Stimulated activated CD8-positive, alpha-beta memory T cell treated with anti-CD3 and anti-CD28 coated beads, Interleukin-4, amount 100 ng/mL, for 1 hour (primary cell): Measurements from ENCODE around the gene MAP3K21.

Experiments used
- DNase-seq, 2 donors: peaks; one replicate each; pipeline ENCODE4 v3.0.0-alpha.2; 2020; ENCODE audit warnings: low read depth in 2 of 2, low spot score in 1 of 2

MAP3K21 gene

GRCh38 chr1:233357595-233358397, 30.3 kb downstream of the MAP3K21 start:
- no peak for DNase-seq

- DNase-seq: no peak
Observed at GRCh38 chr1:233359431-233359830, 31.9 kb downstream of the MAP3K21 start.

GRCh38 chr1:233359905-233360304, 32.4 kb downstream of the MAP3K21 start:
- no peak for DNase-seq

- no peak for DNase-seq
Observed at GRCh38 chr1:233360525-233361102, 33.1 kb downstream of the MAP3K21 start.

- DNase-seq: no peak
Observed at GRCh38 chr1:233361876-233362275, 34.4 kb downstream of the MAP3K21 start.

GRCh38 chr1:233362743-233363142, 35.2 kb downstream of the MAP3K21 start:
- DNase-seq: no peak

GRCh38 chr1:233364026-233364425, 36.5 kb downstream of the MAP3K21 start:
- DNase-seq: no peak

- DNase-seq: no peak
Observed at GRCh38 chr1:233364695-233365539, 37.4 kb downstream of the MAP3K21 start.

- DNase-seq: no peak
Observed at GRCh38 chr1:233366575-233366974, 39.1 kb downstream of the MAP3K21 start.

GRCh38 chr1:233367057-233367803, 39.7 kb downstream of the MAP3K21 start:
- no peak for DNase-seq

- DNase-seq: no peak
Observed at GRCh38 chr1:233368106-233368788, 40.7 kb downstream of the MAP3K21 start.

GRCh38 chr1:233368789-233369130, 41.2 kb downstream of the MAP3K21 start:
- DNase-seq: no peak

GRCh38 chr1:233372218-233373120, 44.9 kb downstream of the MAP3K21 start:
- no peak for DNase-seq

- no peak for DNase-seq
Observed at GRCh38 chr1:233373226-233373625, 45.7 kb downstream of the MAP3K21 start.

GRCh38 chr1:233375653-233376052, 48.1 kb downstream of the MAP3K21 start:
- DNase-seq: no peak

GRCh38 chr1:233376382-233377110, 49.0 kb downstream of the MAP3K21 start:
- no peak for DNase-seq

GRCh38 chr1:233379869-233380438, 52.4 kb downstream of the MAP3K21 start:
- no peak for DNase-seq

- no peak for DNase-seq
Observed at GRCh38 chr1:233381806-233382205, 54.3 kb downstream of the MAP3K21 start.

- no peak for DNase-seq
Observed at GRCh38 chr1:233383984-233384383, 56.5 kb downstream of the MAP3K21 start.
